ENCODE results near the gene PPP3R2. TPM values are rescaled to one million over a fixed set of nuclear protein-coding genes. Genes with fewer than 3 reads are reported as not detected.

PPP3R2 gene
- total and polyA plus RNA-seq, 10 of the 15 experiments (the other 5 are each of a cell fraction or from before 2014, with no cell fraction given): not detected

GRCh38 chr9:101574731-101575333 is 19.9 kb downstream of the PPP3R2 start (continued):
- TF ChIP-seq ATF2 (IDR thresholded peaks at IDR 0.05; ENCODE audit: low read length) (no peak), EZH2 (IDR thresholded peaks at IDR 0.05; ENCODE audit: borderline replicate concordance, control insufficient read depth, low read depth, low read length) (no peak), RUNX3 (IDR thresholded peaks at IDR 0.05; ENCODE audit: low read length) (no peak), HSF1 (IDR thresholded peaks at IDR 0.05; ENCODE audit: low read depth, low read length) (no peak)

- no peak overlapping the region for H2AFZ ChIP-seq (ENCODE audit: control insufficient read depth, low read depth, low read length)
- no peaks in the 10 kb centered on the region for H4K20me1 ChIP-seq (ENCODE audit: control insufficient read depth, insufficient read depth)
- no peak overlapping the region for H3K27ac ChIP-seq (ENCODE audit: control insufficient read depth, insufficient read depth)
- in situ Hi-C loops (cut with MboI) (no loop called here), intact Hi-C loops (cut with micrococcal nuclease; ENCODE audit: unreplicated experiment) (no loop called here)
- no peaks in the 10 kb centered on the region for H3K27me3 ChIP-seq (replicated peaks in 1 of 2; ENCODE audit: control insufficient read depth in 2 of 2, insufficient read depth in 2 of 2, low read length in 1 of 2)
- no peak for FAIRE-seq
- no peak for ATAC-seq
- H3K36me3 ChIP-seq (ENCODE audit: control insufficient read depth in 2 of 2, insufficient read depth in 2 of 2, low read length in 1 of 2): no peaks in the 10 kb centered on the region
- ChIA-PET RAD21 (ENCODE audit: unreplicated experiment) (no interaction called here), POLR2A (no interaction called here), CTCF (interaction anchor here (1.7 kb wide), 1 partner anchor 8 kb away, joined by 4 read pairs; no protein-coding TSS in a partner anchor), SMC1A (ENCODE audit: uncharacterized antibody, unreplicated experiment) (interaction anchor here (0.6 to 0.7 kb wide), 2 partner anchors 8 to 183 kb away, joined by 3 to 4 read pairs; no protein-coding TSS in a partner anchor)
- 92% methylated on average over 2 of the region's 2 CpGs for WGBS (ENCODE audit: insufficient coverage, insufficient replicate concordance, low lambda C conversion rate, missing lambda C conversion rate)
- H3K4me3 ChIP-seq: no peak overlapping the region
- no peak for TF ChIP-seq KLF5 (IDR thresholded peaks at IDR 0.05; ENCODE audit: partially characterized antibody)
- TF ChIP-seq TBL1XR1 (IDR thresholded peaks at IDR 0.05; ENCODE audit: low read depth, low read length): no peak
- no peak for TF ChIP-seq ZSCAN29 (IDR thresholded peaks at IDR 0.05)
- no peak for TF ChIP-seq RUNX3 (IDR thresholded peaks at IDR 0.05; ENCODE audit: low read length)
- TF ChIP-seq ZBTB33 (IDR thresholded peaks at IDR 0.05): no peak
- TF ChIP-seq TARDBP (IDR thresholded peaks at IDR 0.05; ENCODE audit: borderline replicate concordance): no peak
- TF ChIP-seq ZNF207 (IDR thresholded peaks at IDR 0.05; ENCODE audit: borderline replicate concordance): no peak
- no peak for TF ChIP-seq BACH1 (IDR thresholded peaks at IDR 0.05; ENCODE audit: borderline replicate concordance)
- no peak for TF ChIP-seq ASH2L (IDR thresholded peaks at IDR 0.05; ENCODE audit: borderline replicate concordance, low read depth)
- TF ChIP-seq CEBPB (IDR thresholded peaks at IDR 0.05; ENCODE audit: borderline replicate concordance in 1 of 2, low read depth in 2 of 2, low read length in 2 of 2): no peak
- TF ChIP-seq JUNB (IDR thresholded peaks at IDR 0.05): no peak
- no peak for TF ChIP-seq E2F4 (IDR thresholded peaks at IDR 0.05; ENCODE audit: low read depth, low read length)
- no peak for TF ChIP-seq EED (IDR thresholded peaks at IDR 0.05; ENCODE audit: low read depth)
- BruUV-seq (replicated peaks): no TSS peak
- H3K9ac ChIP-seq (ENCODE audit: control insufficient read depth, insufficient read depth, low read length): no peak overlapping the region
- no peaks in the 10 kb centered on the region for H3K4me1 ChIP-seq (ENCODE audit: control insufficient read depth, insufficient read depth, low read length)
- no peaks in the 10 kb centered on the region for H3K79me2 ChIP-seq (ENCODE audit: control insufficient read depth, insufficient read depth, low read length)
- H3K9me3 ChIP-seq (replicated peaks; ENCODE audit: control insufficient read depth, insufficient read depth, low read length): no peaks in the 10 kb centered on the region
- no peak for DNase-seq (ENCODE audit: low read depth, low spot score)
- no peak overlapping the region for H3K4me2 ChIP-seq (ENCODE audit: control insufficient read depth, insufficient read depth)
Observed at GRCh38 chr9:101572316-101572715, 22.5 kb downstream of the PPP3R2 start.
